Activated T-cell treated with anti-CD3 and anti-CD28 coated beads for 1 hour (primary cell): ENCODE data around the gene CHST8.

Experiments
- DNase-seq: peaks from one replicate; pipeline ENCODE4 v3.0.0-alpha.2; 2020; ENCODE audit warnings: low read depth

CHST8 gene

GRCh38 chr19:33618884-33619283 lies 2.9 kb upstream of the CHST8 start:
- DNase-seq: no peak

DNA sequence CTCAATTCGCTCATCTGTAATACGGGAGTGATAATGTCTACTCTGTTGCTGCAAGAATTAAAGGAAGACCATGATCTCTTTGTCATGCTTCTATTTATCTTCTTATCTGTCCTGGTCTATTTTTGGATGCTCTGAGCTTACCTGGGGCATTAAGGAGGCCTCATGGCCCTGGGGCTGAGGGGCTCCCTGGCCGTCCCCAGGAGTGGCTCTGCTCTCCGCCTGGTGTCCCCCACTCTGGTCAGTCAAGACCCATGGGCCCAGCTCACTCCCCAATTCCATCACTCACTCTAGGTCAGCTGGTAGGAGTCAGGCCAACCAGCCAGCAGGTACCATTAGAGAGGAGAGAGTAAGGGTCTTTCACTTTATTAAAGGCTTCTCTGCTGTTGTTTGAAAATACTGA lies 1.1 kb upstream of the CHST8 start:
- no peak for DNase-seq

- DNase-seq: no peak
Measured at GRCh38 chr19:33621065-33621785, 528 bp upstream of the CHST8 start.

- no peak for DNase-seq
Measured at GRCh38 chr19:33622505-33622808, 704 bp downstream of the CHST8 start.

DNA sequence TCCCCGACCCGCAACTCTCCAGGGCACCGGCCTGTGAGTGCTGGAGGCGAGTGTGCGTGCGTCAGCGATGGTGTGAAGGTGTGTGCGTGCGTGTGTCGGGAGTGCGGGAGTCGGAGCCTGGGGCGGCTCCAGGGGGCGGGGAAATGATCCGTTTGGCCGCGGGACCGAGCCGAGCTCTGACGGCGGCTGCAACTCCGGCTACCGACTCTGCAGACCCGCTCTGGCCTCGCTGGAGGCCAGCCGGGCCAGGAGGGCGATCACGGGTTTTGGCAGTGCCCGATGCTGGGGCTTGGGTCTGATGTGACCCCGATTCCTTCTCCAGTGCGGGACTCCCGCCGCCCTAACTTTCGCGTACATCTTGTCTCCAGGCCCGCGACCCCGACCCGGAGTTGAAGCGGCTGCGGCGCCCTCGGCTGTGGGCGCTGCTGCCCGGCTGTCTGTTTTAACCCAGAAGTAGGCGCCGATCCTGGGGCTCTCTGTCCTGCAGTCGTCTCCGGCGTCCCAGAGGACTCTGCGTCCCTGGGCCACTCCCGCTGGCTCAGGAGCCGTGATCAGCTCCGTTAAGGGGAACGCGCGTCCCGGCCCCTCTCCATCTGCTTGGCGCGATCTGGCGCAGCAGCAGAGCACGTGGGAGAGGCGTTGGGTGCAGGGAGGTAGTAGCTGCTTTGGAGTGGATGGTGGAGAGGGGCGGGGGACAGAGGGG lies 1.2 kb downstream of the CHST8 start:
- DNase-seq: no peak

DNA sequence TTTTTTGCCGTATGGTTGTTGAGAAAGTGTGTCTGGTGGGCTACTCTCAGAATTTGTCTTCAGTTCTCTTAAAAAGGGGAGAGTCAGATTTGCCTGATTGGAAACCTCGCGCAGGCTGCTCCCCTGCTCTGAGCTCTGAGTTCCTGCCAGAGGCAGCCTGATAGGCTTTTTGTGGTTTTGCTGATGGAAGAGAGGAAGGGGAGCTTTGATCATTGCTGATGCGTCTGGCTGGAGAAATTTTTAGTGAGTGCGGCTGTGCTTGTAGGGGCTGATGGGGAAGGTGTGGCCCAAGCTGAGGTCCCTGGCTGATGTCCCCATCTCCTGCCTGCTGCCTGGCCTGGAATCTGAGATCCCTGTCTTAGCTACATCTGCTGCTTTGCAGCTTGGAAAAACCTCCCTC lies 2.8 kb downstream of the CHST8 start:
- DNase-seq: no peak

- DNase-seq: no peak
Measured at GRCh38 chr19:33627526-33627925, 5.8 kb downstream of the CHST8 start.

DNA sequence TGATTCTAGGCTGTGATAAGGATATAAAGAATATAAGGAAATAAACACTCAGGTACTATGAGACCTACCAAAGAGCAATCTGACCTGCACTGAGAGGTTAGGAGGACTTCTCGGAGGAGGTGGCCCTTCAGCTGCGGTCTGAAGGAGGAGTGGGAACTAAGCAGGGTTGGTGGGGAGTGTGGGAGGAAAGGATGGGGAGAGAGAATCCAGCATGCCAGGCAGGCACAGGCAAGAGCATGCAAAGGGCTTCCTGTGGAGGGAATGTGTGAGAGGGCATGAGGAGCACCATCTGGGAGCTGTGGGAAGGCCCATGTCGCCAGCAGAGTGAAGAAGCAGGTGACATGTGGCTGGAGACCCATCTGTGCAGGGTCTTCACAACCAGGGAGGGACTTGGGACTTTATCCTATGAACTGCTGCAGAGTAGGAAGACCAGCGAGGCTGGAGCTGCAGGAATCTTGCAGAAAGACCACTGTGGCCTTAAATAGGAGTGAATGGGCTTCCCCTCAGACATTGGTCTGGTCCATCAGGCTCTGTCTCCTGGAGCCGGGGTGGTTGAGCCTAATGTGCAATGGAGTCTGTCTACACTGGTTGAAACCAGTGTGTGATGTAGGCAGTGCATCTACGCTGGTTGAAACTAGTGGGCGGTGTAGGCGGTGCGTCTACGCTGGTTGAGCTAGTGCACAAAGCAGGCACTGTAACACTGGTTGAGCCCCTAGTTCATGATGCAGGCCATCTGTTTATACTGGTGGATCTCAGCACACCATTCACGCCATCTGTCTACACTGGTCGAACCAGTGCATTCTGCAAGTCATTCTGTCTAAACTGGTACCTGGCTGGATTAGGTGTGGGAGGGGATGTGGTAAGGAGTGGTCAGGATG lies 6.4 kb downstream of the CHST8 start:
- DNase-seq: no peak

GRCh38 chr19:33628921-33629825 lies 7.4 kb downstream of the CHST8 start:
- no peak for DNase-seq

DNA sequence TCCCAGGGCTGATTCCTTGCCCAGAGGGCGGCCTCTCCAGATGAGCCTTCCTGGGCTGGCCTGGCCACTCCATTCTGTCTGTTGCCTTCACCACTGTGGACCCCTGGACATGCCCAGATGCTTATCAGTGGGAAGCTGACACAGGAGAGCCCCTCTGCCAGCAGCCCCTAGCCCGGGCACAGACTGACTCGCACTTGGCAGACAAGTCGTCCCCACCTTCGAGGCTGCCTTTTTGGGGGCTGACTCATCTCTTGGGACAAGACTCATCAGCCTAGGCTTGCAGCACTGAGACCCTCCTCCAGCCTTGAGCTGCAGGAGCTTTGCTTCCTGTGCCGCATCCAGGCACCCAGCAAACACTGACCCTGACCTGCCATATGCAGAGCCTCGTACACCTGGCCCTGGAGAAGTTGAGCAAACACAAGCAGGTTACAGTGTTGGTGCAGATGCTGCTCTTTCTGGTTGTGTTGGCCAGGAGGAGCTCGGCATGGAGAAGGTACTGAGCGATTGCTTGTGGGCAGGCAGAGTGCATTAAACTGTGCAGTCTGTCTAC lies 8.1 kb downstream of the CHST8 start:
- no peak for DNase-seq

GRCh38 chr19:33630880-33631608 lies 9.3 kb downstream of the CHST8 start:
- no peak for DNase-seq

- no peak for DNase-seq
Measured at GRCh38 chr19:33631609-33631973, 9.8 kb downstream of the CHST8 start.

DNA sequence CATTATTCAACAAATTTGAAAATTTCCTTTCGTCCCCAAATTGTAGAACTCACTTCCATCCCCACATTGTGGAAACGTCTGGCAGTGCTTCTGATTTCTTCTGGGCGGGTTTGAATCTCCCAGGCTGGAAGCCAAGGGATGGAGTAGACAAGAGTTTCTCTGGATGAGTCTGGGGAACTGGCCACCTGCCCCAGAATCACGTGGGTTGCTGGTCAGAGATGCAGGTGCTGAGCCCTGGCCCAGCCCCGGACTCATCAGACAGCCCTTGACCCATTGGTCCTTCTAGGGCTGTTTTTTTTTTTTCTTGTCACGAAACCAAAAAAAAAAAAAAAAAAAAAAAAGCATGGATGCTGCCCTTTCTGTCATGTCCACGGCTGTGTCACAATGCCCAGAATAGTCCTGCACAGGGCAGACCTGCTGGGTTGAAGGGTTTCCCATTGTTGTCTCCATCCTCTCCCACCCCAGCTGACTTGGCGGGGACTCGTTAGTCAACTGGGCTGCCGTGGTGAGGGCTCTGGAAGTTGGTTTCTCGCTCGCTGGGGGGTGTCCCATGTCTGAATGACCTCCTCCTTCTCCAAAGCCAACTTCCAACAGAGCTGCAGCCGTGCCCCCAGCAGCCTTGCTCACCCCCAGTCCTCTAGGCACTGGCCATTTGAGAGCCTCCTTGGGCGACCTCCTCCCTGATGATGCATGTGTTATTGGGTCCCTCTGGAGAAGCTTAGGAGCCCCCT lies 12.8 kb downstream of the CHST8 start:
- DNase-seq: no peak

DNA sequence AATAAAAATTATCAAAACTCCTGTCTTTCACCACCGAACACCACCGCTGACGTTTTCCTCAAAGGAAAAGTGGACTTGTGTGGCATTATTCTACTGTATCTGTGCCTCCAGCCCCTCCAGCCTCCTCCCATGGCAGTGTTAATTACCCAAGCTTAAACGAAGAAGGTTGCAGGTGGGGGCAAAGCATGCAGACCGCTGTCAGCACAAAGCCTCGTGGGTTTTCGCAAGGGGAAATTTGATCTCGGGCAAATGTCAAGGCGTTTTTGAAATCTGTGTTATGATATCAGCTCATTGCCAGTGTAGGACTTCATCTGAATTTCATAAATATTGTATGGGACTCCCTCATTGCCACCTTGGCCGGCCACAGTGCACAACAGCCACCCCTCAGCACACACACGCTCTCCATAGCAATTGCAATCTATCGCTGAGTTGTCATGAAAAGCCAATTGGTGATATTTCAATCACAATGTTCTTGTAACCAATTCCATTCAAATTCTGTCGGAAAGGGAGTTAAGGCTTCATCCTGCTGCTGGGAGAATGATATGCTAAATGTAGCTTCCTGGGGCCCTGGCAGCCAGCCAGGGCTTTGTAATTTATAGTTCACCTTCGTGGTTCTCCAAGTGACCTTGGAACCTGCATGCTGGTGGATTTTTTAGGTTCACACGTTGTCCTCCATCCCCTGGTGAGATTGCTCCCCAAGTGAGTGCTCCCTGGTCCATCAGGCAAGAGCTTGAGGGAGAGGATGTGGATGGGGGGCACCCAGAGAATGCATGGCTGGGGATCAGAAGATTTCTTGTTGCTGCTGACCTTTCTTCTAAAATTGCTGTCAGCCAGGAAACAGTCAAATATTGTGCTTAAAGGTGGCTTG lies 16.6 kb downstream of the CHST8 start:
- no peak for DNase-seq

DNA sequence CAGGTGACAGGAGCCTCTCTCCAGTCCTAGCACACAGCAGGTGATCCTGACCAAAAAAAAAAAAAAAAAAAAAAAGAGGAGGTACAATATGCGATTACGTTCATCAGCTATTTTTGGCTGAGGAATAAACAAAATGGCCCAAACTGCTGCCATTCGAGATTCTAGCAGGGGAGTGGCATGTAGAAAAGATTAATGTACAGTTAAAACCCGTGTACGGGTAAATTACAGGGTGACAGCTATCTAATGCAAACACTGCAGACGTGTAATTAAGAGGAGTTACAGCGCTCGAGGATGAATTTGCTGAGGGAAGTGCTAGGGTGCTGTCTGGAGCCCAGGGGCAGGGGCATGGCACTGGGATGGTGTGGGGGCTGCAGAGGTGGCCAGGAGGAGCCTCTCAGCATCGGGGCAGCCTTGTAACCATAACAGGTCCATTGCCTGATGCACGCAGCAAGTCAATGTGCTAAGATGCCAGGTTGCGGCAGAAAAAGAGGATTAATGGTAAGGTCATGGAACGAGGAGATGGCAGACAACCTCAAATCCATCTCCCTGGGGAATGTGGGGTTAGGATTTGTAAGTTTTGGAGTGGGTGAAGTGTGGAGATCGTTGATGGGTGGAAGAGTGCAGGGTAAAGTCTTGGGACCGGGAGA lies 17.4 kb downstream of the CHST8 start:
- DNase-seq: no peak

- DNase-seq: no peak
Measured at GRCh38 chr19:33640773-33641172, 19.0 kb downstream of the CHST8 start.

DNA sequence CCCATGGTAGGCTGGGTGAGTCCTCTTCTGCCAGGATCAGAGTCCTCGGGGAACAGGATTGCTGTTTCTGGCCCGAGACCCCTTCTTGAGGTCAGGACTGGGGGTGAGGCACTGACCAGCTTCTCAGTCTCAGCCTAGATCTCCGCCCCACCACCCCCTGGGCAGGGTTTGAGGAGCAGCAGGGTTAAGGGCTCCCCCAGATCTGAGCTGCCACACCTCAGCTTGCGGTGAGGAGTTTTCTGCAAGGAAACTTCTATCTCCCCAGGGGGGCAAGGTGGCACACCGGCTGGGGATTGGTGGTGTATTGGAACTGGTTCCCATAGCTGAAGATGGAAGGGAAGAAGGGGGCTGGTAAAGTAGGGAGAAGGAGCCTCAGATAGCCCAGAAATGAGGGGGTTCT lies 19.5 kb downstream of the CHST8 start:
- no peak for DNase-seq

DNA sequence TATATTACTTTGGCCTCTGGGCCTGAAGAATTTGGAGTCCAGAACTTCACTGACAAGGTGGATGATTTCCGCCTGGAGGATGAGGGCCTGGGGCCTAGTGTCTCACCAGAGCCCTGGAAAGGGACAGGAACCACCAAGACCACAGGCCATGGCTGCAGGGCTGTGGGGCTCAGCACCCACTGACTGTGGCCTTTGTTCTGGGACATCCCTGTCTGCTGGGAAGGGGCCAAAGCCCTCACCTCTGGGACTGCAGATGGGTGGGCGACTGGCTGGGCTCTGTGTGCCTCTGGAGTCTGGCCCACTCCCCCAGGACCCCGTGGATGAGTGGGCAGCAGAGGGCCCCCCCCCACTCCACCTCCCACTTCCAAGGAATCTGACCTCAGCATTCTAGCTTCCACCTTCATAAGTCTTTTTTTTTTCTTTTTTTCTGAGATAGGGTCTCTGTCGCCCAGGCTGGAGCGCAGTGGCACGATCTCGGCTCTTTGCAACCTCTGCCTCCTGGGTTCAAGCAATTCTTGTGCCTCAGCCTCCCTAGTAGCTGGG lies 20.3 kb downstream of the CHST8 start:
- no peak for DNase-seq
